Gastrocnemius medialis (tissue), 4 donors: ENCODE data around the gene ATP11A. TPM values are rescaled to one million over a fixed set of nuclear protein-coding genes. Genes with fewer than 3 reads are reported as not detected.

Experiments
- ATAC-seq, 2 donors: fragments of 150-250 bp; one replicate each; pipeline ENCODE4 v1.9.1; 2016
- DNase-seq, 2 donors: peaks; one replicate each; pipeline ENCODE4 v3.0.0-alpha.2; 2019
- H3K27ac ChIP-seq, 4 donors: fragments of 200-600 bp; sonication (generic); 1 replicate in 1 of 4; 2 replicates in 3 of 4; pipeline ENCODE4 v1.5.1; 2016 to 2018; ENCODE audit warnings: mild to moderate bottlenecking in 2 of 4, moderate library complexity in 1 of 4
- H3K27me3 ChIP-seq, 3 donors: fragments of 200-600 bp; sonication (generic) in 2 of 3; 1 replicate in 1 of 3; 2 replicates in 2 of 3; pipeline versions ENCODE4 v1.5.1 to v1.6.0; 2016 to 2019; ENCODE audit warnings: mild to moderate bottlenecking in 1 of 3, moderate library complexity in 1 of 3
- H3K36me3 ChIP-seq, 2 donors: fragments of 200-600 bp; sonication (generic) in 1 of 2; one replicate each; pipeline ENCODE4 v1.5.1; 2017 to 2018
- H3K4me1 ChIP-seq, 2 donors: fragments of 200-600 bp; sonication (generic) in 1 of 2; one replicate each; pipeline ENCODE4 v1.5.1; 2016 to 2017; ENCODE audit warnings: mild to moderate bottlenecking in 2 of 2
- H3K4me3 ChIP-seq, 4 donors: fragments of 200-600 bp; sonication (generic) in 3 of 4; 1 replicate in 1 of 4; 2 replicates in 3 of 4; pipeline ENCODE4 v1.5.1; 2016 to 2019; ENCODE audit warnings: mild to moderate bottlenecking in 2 of 4
- H3K9me3 ChIP-seq, 3 donors: fragments of 200-600 bp; sonication (generic) in 2 of 3; 1 replicate in 1 of 3; 2 replicates in 2 of 3; pipeline ENCODE4 v1.5.1; 2016 to 2019
- POLR2A ChIP-seq, 2 donors: fragments of 450-650 bp; IDR thresholded peaks; one replicate each; pipeline ENCODE4 v1.6.1; 2017; ENCODE audit warnings: antibody characterized with exemption in 2 of 2, mild to moderate bottlenecking in 2 of 2, moderate library complexity in 2 of 2
- in situ Hi-C, 4 donors: fragments of 200-750 bp; cut with MboI; loops; one replicate each; pipeline versions ENCODE4 v1.15.0 to v1.8.0; 2017; ENCODE audit warnings: low sequenced_read_pairs in 4 of 4
- intact Hi-C: fragments of 100-400 bp; cut with DNase I; formaldehyde crosslinking; loops from one replicate; pipeline ENCODE4 v1.15.1; 2023; ENCODE audit warnings: low total_unique reads
- total RNA-seq, 4 donors: library from RNA; depleted of rRNA; stranded (reverse); fragments of >200 nt; gene quantifications; one replicate each; pipeline versions ENCODE4 v1.1.0 to v1.2.3, GENCODE V29; 2016
- TF ChIP-seq, protein P1 (sequence below), 5 experiments: fragments of 450-650 bp in 3 of 5; fragments of 200-600 bp in 2 of 5; sonication (generic) in 2 of 5; IDR thresholded peaks in 4 of 5; conservative IDR thresholded peaks in 1 of 5; 1 replicate in 4 of 5; 2 replicates in 1 of 5; pipeline ENCODE4 v1.5.1; 2016 to 2019; ENCODE audit warnings: antibody characterized with exemption in 5 of 5, mild to moderate bottlenecking in 3 of 5, moderate library complexity in 3 of 5

The ATP11A gene
- total RNA-seq, 4 donors from 2014 or later: 10.0 to 14.2 (median 12.6) TPM

DNA sequence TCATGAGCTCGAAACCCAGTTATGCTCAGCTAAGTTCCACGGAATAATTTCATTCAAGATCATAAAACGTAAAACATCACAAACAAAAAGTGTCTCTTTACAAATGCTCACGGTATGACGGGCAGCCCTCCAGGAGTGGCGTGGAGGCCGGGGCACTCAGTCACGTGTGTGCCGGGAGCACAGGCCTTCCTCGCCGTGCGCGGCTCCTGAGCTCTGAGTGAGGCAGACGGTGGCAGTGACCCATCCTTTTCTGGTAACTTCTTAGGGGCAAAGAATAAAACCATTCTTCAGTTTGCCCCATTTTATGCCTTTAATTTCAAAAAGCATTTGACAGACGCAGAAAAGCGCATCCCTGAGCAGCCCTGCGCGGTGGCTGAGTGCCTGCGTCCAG is 72.8 kb downstream of the ATP11A start:
- Histone ChIP-seq H3K36me3 (no peaks in the 10 kb centered on the region), H3K4me3 (no peak overlapping the region), H3K27me3 (no peaks in the 10 kb centered on the region), H3K9me3 (no peaks in the 10 kb centered on the region), H3K4me1 (peaks cover 0 to 2% of the 10 kb centered on the region in 2 donors), H3K27ac (no peak overlapping the region)
- no peak for TF ChIP-seq POLR2A (IDR thresholded peaks at IDR 0.05)
- TF ChIP-seq, protein P1, sequence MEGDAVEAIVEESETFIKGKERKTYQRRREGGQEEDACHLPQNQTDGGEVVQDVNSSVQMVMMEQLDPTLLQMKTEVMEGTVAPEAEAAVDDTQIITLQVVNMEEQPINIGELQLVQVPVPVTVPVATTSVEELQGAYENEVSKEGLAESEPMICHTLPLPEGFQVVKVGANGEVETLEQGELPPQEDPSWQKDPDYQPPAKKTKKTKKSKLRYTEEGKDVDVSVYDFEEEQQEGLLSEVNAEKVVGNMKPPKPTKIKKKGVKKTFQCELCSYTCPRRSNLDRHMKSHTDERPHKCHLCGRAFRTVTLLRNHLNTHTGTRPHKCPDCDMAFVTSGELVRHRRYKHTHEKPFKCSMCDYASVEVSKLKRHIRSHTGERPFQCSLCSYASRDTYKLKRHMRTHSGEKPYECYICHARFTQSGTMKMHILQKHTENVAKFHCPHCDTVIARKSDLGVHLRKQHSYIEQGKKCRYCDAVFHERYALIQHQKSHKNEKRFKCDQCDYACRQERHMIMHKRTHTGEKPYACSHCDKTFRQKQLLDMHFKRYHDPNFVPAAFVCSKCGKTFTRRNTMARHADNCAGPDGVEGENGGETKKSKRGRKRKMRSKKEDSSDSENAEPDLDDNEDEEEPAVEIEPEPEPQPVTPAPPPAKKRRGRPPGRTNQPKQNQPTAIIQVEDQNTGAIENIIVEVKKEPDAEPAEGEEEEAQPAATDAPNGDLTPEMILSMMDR (IDR thresholded peaks at IDR 0.05 in 4 of 5, conservative IDR thresholded peaks at IDR 0.05 in 1 of 5): no peak
- in situ Hi-C loops (no loop called here), intact Hi-C loops (no loop called here)
- DNase-seq (no peak), ATAC-seq (no peak)

DNA sequence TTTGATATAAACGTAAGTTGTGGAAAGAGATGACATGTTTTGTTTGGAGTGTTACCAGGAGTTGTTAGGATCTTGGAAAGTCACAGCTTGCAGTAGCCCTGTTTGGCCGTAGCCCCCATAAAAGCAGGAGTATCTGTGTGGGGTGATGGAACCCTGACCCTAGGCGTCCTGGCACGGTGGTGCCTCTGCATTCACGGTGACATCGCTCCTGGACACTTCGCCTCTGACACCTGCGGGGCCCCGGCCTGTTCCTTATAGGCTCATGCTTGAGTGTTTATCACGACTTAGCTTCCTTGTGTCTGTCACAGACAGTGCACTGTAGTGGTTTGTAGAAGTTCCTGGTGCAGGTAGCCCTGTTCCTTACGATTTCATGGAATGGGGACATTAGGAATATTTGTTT is 74.2 kb downstream of the ATP11A start:
- Histone ChIP-seq H3K27me3 (no peaks in the 10 kb centered on the region), H3K4me1 (peaks cover 5 to 6% of the 10 kb centered on the region in 2 donors), H3K27ac (no peak overlapping the region), H3K9me3 (no peaks in the 10 kb centered on the region), H3K4me3 (no peak overlapping the region), H3K36me3 (no peaks in the 10 kb centered on the region)
- in situ Hi-C loops: no loop called here
- ATAC-seq (no peak), DNase-seq (no peak)
- TF ChIP-seq POLR2A (IDR thresholded peaks at IDR 0.05): no peak
- TF ChIP-seq, protein P1 (IDR thresholded peaks at IDR 0.05 in 4 of 5, conservative IDR thresholded peaks at IDR 0.05 in 1 of 5): no peak
- intact Hi-C loops: no loop called here

DNA sequence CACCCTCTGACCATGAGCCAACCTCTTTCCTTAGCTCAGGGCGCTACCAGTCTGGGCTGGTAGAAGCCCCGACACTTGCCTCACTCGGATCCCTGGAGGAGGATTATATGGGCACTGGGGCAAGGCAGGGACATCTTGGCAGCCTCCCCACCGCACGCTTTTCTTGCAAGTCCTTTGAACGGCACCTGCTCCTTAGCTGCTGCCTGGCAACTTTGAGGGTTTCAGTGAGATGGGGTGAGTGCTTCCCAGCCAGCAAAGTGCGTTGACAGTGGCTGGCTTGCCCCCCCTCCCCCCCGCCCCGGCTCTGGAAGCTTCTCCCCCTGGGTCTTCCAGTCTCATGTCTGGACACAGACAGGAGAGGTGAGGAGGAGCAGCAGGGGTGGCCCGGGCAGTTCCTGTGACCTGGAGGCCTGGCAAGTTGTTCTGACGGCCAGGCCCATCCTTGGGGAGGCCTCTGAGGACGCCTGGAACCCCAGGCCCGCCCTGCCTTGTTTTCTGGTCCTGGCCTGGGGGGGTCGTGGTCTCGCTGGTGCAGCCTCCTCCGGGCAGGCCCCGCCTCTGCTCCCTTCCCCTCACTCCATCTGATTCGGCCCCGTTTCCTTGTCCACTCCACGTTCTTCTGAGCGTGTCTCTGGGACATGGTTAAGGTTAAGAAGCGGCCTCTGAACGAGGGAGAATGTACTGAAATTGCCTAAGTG is 75.2 kb downstream of the ATP11A start:
- in situ Hi-C loops: no loop called here
- H3K27me3 ChIP-seq: no peaks in the 10 kb centered on the region
- intact Hi-C loops: no loop called here
- H3K9me3 ChIP-seq: no peaks in the 10 kb centered on the region
- H3K27ac ChIP-seq: no peak overlapping the region
- ATAC-seq: no peak
- TF ChIP-seq, protein P1 (IDR thresholded peaks at IDR 0.05 in 4 of 5, conservative IDR thresholded peaks at IDR 0.05 in 1 of 5): no peak
- no peak for TF ChIP-seq POLR2A (IDR thresholded peaks at IDR 0.05)
- H3K4me3 ChIP-seq: no peak overlapping the region
- no peaks in the 10 kb centered on the region for H3K36me3 ChIP-seq
- no peak for DNase-seq
- peaks cover 10 to 15% of the 10 kb centered on the region in 2 donors for H3K4me1 ChIP-seq

DNA sequence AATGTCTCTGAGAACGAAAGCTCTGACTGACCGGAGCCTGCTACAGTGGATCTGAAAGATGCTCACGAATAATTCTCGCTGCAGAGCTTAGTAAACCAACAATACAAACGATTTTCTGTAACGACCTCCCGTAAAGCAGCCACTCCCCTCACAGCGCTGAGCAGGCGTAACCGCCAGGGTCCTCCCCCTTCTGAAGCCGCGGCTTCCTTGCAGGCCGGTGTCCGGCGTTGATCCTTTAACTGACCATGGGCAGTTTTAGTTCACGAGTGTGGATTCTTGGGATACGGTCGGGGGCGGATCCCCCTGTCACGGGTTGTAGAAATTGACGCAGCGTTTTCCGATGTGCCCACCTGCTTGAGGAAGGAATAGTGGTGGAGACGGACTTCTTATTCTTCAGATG is 75.9 kb downstream of the ATP11A start:
- TF ChIP-seq, protein P1 (IDR thresholded peaks at IDR 0.05 in 4 of 5, conservative IDR thresholded peaks at IDR 0.05 in 1 of 5): no peak
- no peak for TF ChIP-seq POLR2A (IDR thresholded peaks at IDR 0.05)
- Histone ChIP-seq H3K27ac (no peak overlapping the region), H3K36me3 (no peaks in the 10 kb centered on the region), H3K4me3 (no peak overlapping the region), H3K4me1 (peaks cover 10 to 15% of the 10 kb centered on the region in 2 donors), H3K9me3 (no peaks in the 10 kb centered on the region), H3K27me3 (no peaks in the 10 kb centered on the region)
- DNase-seq (no peak), ATAC-seq (no peak)
- in situ Hi-C loops: no loop called here
- intact Hi-C loops: no loop called here

DNA sequence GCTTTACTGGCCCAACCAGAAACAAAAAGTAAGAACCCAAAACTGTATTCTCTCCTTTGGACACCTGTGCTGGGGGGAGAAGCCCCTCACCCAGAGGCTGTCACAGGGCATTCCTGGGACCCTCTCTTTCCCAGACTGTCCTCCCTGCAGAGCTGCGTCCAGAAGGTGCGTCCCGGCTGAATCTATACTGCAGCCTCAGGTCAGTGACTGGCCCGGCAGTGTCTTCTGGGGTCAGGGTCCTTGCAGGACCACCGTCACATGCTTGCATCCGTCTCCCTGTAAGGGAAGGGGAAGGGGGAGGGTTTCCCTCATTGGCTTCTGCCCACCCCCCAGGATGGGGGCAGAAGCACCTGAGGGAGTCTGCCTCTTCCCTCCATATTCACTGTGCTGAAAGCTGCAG is 76.5 kb downstream of the ATP11A start:
- intact Hi-C loops (no loop called here), in situ Hi-C loops (no loop called here)
- peaks cover 10 to 15% of the 10 kb centered on the region in 2 donors for H3K4me1 ChIP-seq
- TF ChIP-seq POLR2A (IDR thresholded peaks at IDR 0.05): no peak
- TF ChIP-seq, protein P1 (IDR thresholded peaks at IDR 0.05 in 4 of 5, conservative IDR thresholded peaks at IDR 0.05 in 1 of 5): no peak
- no peaks in the 10 kb centered on the region for H3K36me3 ChIP-seq
- H3K27me3 ChIP-seq: no peaks in the 10 kb centered on the region
- no peak overlapping the region for H3K4me3 ChIP-seq
- ATAC-seq (no peak), DNase-seq (no peak)
- H3K9me3 ChIP-seq: no peaks in the 10 kb centered on the region
- H3K27ac ChIP-seq: no peak overlapping the region
